ENCODE data around the gene SMARCE1. TPM values are rescaled to one million over a fixed set of nuclear protein-coding genes. Genes with fewer than 3 reads are reported as not detected.

The SMARCE1 gene
- total RNA-seq, 1 donor from 2014 or later, result 52.8 TPM

DNA sequence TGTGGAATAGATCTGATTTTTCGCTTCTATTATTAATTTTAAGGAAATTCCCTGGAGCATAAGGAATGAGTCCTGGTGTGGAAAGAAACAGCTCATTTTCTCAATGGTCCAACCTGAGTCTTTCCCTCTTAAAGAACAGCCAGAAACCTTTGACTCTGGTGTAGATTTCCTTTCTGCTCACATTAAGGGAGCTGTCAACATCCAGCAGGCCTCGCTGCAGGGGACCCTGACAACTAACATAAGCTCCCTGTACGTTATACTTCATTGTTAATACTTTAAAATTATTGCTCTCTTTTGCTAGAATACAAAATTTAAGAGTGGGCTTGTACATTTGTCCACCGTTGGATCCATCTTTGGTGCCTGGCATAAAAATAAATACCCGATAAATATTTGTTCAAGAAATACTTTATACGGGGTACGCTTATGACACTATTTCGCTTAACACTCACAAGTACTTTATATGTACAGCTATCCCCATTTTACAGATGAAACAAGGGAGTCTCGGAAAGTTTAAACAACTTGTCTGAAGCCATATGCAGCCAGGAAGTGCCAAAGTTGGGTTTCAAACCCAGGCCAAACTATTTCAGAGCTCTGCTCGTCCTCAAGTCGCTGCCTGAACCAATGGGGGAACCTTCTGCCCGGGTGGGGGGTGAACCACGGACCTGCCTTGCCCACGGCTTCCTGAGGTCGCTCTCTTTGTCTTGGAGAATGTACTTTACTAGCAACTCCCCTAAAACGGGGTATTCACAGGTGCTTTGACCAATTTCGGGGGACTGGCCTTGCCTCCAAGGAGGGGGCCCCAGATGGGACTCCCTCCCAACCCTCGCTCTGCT is 611 bp downstream of the SMARCE1 start:
- DNase-seq (ENCODE audit: low read depth in 2 of 2), result peak; percentile 50 to 65

DNA sequence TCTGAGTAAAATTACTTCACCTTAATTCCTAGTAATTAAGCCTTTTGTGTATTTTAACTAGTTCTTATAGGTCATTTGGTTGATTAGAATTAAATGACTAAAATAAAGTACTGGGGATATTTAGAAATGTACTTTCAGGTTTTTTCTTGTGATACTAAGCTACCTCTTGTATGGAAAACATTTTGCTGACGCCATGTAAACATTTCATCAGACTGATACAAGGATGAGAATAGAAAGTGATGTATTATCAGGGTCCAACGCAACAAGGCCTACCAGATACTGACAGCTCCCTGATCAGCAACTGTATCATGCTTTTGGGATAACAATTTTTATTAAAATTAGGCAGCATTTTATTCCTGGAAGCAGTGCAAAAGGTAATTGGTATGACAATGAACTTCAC is 1.7 kb downstream of the SMARCE1 start:
- peak in 1 of 2 donors; percentile 32 for DNase-seq (ENCODE audit: low read depth in 2 of 2)

DNA sequence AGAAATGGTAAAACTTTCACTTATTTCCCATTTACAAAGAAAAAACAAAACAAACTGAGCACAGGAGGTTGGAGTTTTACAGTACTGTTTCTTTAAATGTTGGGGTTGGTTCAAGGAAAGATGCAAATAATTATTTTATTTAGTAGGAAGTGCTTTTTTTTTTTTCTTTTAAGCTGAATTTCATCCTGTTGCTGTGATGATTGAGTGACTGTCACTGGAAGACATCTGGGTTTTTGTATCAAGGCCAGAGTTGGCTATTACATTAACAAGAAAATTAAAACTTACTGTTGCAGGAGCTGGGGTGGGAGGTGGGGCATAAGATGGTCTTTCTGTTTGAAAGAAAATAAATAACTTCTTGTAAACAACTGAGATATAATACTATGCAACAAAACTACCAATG is 2.3 kb downstream of the SMARCE1 start:
- peak in 1 of 2 donors; percentile 4 for DNase-seq (ENCODE audit: low read depth in 2 of 2)

DNA sequence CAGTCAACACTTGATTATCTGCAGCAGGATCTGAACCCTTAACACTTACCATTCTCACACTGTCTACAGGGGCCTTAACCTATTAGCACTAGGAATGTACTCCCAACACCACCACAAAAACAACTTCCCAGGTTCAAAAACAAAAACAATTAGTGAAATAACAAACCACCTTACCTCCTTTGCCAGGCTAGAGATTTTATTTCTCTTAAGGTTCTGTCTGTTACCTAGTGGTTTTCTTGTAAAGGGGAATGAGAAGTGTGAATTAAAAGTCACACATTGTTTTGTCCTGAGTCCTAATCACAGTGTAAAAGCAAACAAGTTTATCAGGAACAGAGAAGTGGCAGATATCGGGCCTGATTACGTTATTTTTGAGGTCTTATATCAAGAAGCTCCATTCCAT is 9.7 kb downstream of the SMARCE1 start:
- no peak for DNase-seq (ENCODE audit: low read depth in 2 of 2)

DNA sequence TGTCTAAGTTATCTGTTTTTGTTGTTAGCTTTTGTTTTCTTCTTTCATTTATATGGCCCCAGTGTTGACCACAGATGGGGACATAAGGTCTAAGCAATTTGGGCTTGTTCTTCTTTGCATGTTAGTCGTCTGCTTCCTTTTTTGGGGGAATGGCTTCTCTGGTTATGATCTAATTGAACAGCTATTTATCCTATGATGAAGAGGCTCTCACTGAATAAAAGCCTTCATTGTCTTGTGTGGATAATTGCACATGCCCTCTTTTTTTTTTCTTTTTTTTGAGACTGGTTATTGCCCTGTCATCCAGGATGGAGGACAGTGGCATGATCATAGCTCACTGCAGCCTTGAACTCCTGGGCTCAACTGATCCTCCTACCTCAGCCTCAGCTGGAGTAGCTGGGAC is 13.7 kb downstream of the SMARCE1 start:
- DNase-seq (ENCODE audit: low read depth in 2 of 2), result no peak

DNA sequence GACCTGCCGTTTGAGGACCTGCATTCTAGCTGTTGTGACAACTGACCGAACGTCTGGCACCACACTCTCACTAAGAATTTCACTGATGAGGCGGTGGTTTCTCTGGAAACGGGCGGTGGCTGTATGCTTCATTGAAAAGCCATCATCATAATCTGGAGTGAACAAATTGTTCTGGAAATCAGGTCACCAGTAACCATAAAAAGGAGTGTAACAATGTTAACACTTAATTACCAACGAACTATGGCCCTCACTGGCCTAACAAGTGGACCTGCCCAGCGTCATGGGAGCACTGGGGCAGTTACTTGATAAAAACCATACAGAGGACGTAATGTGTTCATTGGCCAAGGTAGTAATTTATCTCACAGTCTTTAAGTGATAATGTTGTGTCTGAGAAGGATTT is 15.4 kb downstream of the SMARCE1 start:
- DNase-seq (ENCODE audit: low read depth in 2 of 2), result no peak

DNA sequence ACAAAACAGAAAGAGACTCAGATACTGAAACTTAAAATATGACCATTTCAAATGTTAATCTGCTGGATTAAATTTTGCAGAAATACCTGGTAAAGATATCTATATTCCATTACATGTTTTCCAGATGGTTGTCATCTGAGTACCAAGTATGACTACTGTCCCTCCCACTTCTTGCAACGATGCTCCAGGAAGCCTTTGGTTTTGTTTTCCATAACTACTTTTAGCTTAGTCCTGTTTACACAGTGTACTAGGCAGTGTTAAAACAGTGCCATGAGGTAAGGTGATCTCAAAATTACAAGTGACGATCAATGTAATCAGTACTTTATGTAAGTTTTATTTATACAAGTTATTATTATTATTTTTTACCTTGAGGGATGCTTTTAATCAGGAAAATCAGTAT is 17.8 kb downstream of the SMARCE1 start:
- DNase-seq (ENCODE audit: low read depth in 2 of 2), result no peak

DNA sequence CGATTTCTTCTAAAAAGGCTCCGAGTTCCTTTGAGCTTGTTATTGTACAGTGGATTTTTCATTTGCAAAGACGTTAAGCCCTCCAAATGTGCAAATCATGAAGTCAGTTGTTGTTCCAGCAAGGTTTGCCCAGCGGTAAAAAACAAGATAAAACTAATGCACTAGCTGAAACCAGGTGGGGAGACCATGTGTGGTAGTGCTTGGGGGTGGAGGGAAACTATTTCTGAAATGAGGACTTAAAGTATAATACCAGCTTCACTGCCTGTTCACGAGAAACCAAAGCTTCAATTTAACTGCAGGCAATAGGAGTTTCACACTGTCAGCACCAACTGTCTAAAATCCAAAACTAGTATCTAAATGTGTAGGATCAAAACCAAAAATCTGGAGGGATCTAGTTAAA is 22.3 kb downstream of the SMARCE1 start:
- DNase-seq (ENCODE audit: low read depth in 2 of 2), result no peak

DNA sequence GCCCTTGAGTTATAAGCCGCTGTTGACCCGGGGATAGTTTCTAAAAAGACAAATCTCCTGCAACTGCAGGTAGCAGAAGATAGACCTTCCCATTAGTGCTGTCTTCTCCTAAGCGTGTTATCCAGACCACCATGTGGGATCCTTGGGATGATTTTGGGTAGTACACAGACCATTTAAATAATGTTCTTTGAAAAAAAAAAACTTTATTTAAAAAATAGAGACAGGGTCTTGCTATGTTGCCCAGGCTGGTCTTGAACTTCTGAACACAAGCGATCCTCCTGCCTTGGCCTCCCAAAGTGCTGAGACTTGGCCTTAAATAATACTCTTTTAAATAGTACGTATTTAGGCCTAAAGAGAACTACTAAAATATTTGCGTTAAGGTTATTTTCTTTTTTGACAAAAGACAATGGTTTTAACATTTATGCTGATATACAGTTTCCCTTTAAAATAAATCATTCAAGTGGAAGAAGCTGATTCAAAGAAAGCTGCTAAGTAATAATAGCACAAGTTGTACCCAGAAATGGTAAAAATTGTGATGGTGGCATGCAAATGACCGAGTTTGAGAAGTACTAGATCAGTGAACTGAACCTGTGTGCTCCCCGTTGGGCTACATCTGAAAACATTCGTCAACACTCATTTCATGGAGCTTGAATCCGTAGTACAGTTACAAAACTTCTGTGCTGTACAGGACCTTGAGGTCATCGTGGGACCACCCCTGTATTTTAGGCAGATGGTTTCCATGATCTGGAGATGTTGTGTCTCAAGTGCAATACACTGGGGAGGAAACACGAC is 24.0 kb downstream of the SMARCE1 start:
- DNase-seq (ENCODE audit: low read depth in 2 of 2), result no peak

DNA sequence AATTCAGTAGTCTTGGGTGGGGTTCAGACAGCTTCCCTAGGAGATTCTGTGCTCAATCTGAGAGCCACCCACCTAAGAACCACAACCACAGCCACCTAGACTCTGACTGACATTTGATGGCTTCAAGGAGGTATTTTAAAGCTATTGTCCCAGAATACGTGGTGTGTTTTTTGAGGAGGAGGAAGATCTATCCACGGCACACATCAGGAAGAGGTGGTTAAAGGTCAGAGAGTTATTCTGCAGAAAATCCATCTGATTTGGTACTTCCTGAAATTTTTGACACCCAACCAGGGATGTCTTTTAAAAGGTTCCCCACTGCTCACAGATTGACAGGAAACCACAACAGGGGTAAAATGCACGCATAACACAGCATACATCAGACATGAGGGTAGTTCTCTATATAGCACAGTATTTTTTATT is 25.1 kb downstream of the SMARCE1 start:
- DNase-seq (ENCODE audit: low read depth in 2 of 2), result no peak

DNA sequence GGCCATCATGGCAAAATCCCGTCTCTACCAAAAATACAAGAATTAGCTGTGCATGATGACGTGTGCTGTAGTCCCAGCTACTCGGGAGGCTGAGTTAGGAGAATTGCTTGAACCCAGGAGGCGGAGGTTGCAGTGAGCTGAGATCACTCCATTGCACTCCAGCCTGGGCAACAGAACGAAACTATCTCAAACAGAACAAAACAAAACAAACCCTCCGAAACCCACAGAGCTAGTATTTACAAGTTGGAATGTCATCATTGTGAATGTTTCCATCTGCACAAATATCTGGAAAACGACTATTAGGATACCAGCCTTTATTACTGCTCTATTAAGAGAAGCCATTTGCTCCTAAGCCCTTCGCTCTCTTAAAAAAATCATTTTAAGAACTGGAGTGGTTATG is 26.0 kb downstream of the SMARCE1 start:
- DNase-seq (ENCODE audit: low read depth in 2 of 2), result no peak

DNA sequence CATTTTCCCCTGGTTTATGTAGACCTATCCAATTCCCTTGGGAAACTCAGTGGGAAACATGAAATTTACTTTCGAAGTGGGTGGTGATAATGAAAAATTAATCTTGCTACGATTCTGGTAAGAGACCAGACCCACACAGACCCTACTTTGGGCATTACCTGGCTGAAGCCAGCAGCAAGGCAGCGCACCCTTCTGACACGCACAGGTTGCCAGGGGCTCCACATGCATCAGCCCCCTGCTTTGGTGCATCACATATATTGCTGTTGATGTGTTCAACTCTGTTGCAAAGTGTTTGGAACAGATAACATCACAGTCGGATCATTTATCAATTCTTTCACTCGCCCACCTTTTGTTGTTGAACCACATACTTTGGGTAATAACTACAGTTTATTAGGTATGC is 26.6 kb downstream of the SMARCE1 start:
- DNase-seq (ENCODE audit: low read depth in 2 of 2), result no peak

DNA sequence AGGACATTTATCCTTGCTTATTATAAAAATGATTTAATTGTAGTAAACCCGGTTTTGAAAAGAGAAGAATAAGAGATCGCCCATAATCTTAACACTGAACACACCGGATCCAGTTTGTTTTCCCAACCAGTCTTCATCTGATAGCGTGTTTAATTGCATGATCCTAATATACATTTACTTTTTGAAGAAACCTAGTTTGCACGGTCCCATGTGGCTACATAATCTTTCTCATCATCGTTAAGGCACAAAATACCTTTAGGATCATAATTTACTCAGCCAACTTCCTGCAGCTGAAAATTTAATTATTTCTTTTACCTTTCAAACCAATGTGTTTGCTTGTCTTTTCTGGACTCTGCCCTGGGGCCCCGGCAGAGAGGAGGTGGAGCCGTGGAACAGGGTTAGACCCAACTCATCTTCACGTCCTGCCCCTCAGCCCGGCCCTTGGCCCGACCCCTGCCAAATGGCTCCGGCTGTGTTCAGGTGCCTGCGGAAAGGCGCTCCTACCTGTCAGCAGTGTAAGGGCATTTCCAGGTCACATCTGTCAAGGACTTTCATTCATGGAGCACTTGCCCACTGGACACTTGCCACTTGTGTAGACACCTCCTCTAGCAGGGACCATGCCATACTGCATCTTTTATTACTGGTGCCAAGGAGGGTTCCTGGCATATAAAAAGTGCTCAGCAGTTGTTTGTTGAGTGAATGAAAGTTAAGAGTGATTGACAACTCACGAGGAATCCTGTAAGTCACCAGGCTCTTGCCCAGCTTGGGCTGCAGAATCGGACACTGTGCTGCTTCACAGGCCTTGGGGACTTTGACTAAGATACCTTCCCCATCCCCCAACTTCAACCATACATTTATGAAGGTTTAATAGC is 28.6 kb downstream of the SMARCE1 start:
- no peak for DNase-seq (ENCODE audit: low read depth in 2 of 2)

DNA sequence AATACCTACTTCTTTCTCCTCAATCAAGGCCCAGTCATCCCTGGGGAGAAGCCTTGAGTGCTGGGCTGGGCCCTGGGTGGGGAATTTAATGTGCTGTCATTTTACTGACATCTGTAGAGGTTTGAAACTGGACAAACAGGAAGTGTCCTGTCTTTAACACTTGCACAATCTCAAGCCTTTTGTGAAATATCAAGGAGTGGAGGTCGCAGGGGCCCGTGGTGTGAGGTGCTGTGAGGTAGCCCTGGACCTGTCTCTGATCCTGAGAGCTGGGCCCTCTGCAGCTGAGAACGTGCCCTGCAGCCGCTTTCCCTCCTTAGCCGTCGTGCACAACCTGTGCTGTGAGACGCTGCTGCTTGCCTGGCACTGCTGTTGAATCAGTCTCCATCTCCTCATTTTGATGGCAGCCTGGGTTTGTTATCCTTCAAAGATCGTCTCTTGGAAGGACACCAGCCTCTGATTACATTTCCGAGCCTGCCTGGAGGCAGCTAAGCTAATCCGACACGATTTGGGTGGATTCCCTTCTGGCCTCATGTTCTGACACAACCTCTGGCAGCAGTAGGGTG is 29.9 kb downstream of the SMARCE1 start:
- no peak for DNase-seq (ENCODE audit: low read depth in 2 of 2)

DNA sequence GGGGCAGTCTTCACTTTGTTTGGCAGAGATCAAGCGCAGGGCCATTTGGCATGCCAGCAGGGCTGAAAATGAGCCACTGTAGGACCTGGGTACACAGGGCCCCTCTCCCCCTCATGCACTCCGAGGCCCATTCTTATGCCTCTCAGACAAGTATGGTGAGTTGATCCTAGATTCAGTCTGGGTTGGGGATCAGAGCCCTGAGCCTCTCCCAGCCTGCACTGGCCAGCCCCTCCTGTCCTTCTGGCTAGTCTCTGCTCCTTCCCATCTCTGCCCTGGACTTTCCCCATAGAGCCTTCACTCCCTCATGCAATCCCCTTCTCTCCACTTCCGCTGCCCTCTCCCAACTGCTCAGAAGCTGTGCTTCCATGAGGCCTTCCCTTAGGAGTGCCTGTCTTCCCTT is 31.0 kb downstream of the SMARCE1 start:
- DNase-seq (ENCODE audit: low read depth in 2 of 2), result no peak

DNA sequence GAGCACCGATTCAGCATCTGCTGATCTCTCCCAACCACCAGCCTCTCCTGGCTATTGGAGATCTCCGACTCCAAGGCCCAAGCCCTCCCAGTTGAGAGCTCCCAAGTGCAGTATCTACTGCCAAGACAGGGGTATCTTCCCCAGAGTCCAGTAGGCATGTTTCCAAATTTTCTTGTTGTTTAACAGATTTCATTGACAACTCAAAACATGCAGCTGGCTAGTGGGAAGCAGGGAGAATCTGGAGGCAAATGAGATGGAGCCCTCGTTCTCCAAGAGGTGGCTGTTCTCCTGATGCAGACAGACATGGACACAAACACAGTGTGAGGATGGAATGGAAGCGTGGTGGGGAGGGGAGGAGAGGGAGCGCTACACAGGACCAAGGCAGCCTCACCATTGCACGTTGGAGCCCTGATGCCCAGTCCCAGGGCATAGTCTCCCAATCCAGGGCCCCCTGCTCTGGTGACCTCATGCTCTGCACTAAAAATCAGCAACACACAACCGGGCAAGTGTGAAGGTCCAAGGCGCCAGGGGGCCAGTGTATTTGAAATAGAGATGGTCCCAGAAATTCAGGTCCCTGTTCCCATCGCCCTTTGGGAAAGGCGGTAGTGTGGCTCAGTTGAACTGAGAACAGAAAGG is 31.7 kb downstream of the SMARCE1 start:
- no peak for DNase-seq (ENCODE audit: low read depth in 2 of 2)

DNA sequence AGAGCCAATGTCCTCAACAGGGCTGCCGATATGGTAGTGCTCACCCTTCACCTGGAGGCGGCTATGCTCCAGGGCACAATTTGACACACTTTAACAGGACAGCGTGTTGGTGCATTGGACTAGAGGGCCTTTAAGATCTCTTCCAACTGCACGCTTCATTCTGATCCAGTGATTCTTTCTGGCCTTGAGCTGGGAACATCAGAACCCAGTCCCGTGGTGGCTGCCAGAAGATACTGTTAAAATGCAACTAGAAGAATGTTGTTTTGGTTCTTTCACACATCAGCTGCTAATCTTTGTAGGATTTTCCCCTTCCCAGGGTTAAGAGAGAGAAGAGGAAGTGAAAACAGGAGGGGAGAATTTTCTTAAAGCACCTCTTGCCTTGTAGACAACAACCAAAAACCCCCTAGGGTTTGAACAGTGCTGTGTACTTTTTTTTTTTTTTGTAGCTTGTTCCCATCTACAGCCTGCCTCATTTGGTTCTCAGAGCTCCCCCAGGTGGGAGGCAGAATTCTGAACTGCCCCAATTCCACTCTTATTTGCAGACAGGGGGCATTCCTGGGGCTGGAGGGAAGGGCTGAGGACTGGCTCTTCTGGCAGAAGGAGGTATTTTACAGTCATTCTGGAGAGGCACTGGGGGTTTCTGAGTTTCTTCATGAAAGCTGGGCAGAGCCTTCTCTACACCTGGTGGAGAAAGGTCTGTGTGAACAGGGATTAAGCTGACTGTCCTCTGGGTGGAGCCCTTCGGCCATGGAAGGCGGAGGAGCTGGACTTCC is 32.4 kb downstream of the SMARCE1 start:
- DNase-seq (ENCODE audit: low read depth in 2 of 2), result peak; percentile 46 to 78

DNA sequence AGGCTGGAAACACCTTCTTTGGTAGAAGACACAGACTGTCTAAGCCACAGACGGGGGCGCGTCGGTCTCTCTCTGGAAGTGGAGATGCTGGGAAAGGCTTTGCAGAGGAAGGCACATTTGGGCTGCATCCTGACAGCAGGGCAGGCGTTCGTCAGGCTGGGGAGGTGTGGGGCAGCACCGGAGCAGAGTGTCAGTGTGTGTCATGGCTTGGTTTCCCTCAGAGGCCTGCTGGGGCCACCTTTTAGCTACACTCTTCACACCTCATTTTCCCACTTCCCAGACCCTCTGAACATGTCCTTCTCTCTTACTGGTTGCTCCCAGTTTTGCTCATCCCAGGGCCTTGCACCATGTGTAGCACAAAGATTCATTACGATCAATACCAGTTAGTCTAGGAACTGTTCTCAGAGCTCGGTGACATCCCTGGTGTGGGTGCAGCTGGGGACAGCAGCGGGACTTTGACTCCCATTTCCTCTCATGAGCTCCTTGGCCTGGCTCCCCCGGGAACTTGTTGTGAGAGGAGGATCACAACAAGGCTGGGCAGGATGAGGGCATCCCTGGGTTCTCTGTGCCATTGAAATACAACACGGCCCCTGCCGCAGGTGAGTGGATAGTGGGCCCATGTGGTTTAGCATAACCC is 33.1 kb downstream of the SMARCE1 start:
- DNase-seq (ENCODE audit: low read depth in 2 of 2), result no peak

DNA sequence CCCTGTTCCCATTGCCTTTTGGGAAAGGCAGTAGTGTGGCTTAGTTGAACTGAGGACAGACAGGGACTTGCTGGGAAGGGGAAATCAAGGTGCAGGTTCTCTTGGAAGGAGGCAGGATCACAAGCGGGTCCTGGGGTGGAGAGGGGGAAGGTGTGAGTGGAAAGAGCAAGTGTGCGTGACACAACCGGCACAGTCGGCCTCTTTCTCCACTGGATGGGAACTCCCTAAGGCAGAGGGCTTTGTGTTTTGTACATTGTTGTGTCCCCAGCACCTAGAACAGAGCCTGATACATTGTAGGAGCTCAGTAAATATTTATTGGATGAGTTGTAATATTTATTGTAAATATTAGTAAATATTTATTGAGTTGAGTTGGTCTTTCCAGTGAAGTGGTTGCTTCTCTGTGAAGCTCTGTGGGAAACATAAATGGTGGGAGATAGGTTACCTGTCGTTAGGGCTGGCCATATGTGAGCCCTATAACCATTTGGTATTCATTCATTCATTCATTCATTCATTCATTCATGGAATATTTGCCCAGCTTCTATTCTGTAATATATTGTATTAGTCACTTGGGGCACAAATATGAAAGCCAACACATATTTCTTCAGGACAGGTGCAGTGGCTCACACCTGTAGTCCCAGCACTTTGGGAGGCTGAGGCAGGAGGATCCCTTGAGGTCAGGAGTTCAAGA is 34.0 kb downstream of the SMARCE1 start:
- DNase-seq (ENCODE audit: low read depth in 2 of 2), result no peak
